MCF 10A (cell line): ENCODE data around the gene ARHGEF7. TPM values are rescaled to one million over a fixed set of nuclear protein-coding genes. Genes with fewer than 3 reads are reported as not detected.
A peak's percentile ranks its signal among the peaks of the same experiment; 100 is the strongest.

Source experiments
- BruUV-seq: library from RNA; stranded (reverse); fragments of 400-500 nt; replicated peaks from 2 replicates; lab custom pipeline; 2021; lab: Mats Ljungman, UMichigan
- CTCF ChIA-PET: fragments of 300-600 bp; sonication (Branson Sonifier 250); formaldehyde crosslinking; extraction: SDS; loops from one replicate; lab custom pipeline; 2021; ENCODE audit warnings: antibody characterized with exemption, inconsistent platforms; lab: Yijun Ruan, JAX
- POLR2A ChIA-PET: fragments of 300-600, 350-650 bp; sonication (Branson Sonifier 250); formaldehyde crosslinking; extraction: SDS; loops from one replicate; lab custom pipeline; 2020; ENCODE audit warnings: antibody characterized with exemption, inconsistent platforms; lab: Yijun Ruan, JAX
- DNase-seq: peaks from one replicate; pipeline ENCODE4 v3.0.0-alpha.2; 2018; ENCODE audit not compliant: unreplicated experiment
- H3K27ac Mint-ChIP-seq: one replicate; pipeline ENCODE4 v1.8.0; 2022; ENCODE audit warnings: mild to moderate bottlenecking, low read depth, mixed read lengths; ENCODE audit not compliant: unreplicated experiment
- H3K27me3 Mint-ChIP-seq: one replicate; pipeline ENCODE4 v1.8.0; 2022; ENCODE audit warnings: mixed read lengths; ENCODE audit not compliant: insufficient read depth, unreplicated experiment
- H3K36me3 Mint-ChIP-seq: one replicate; pipeline ENCODE4 v1.8.0; 2022; ENCODE audit warnings: mild to moderate bottlenecking, moderate library complexity, mixed read lengths; ENCODE audit not compliant: insufficient read depth, unreplicated experiment
- H3K4me1 Mint-ChIP-seq: one replicate; pipeline ENCODE4 v1.8.0; 2022; ENCODE audit warnings: mixed read lengths; ENCODE audit not compliant: insufficient read depth, unreplicated experiment
- H3K4me3 Mint-ChIP-seq: one replicate; pipeline ENCODE4 v1.8.0; 2022; ENCODE audit warnings: mild to moderate bottlenecking, moderate library complexity, mixed read lengths; ENCODE audit not compliant: unreplicated experiment
- H3K9me3 Mint-ChIP-seq: one replicate; pipeline ENCODE4 v1.8.0; 2022; ENCODE audit warnings: mixed read lengths; ENCODE audit not compliant: unreplicated experiment
- intact Hi-C: fragments of 100-400 bp; cut with micrococcal nuclease; formaldehyde crosslinking; loops from 2 replicates; pipeline ENCODE4 v1.14.1; 2022
- total RNA-seq: library from RNA; stranded (reverse); gene quantifications from 2 replicates; pipeline ENCODE4 v1.2.3, GENCODE V29; 2022
- TF ChIP-seq, protein P1 (sequence below): fragments of 200-600 bp; IDR thresholded peaks from one replicate; pipeline ENCODE4 v1.8.0; 2022; ENCODE audit warnings: antibody characterized with exemption, mild to moderate bottlenecking; ENCODE audit not compliant: unreplicated experiment

The ARHGEF7 gene
- total RNA-seq, 1 experiment from 2014 or later = 43.5 TPM

DNA sequence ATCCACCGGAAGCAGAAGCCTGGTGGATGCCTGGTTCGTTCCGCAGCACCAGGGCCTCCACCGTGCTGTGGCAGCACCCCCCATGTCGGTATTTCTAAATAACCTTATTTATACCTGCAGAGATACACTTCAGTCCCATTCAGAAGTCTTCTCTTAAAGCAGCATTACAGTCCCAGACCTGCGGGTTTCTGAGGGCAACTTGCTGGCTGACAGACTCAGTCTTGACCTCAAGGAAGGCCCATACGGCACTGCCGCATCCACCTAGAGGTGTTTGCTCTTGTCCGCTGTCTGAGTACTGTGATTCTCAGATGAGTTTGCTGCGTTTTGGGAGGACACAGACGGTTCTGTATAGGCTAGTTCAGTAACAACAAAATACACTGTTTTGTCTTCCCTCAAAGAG is 188.4 kb downstream of the ARHGEF7 start:
- no peak for DNase-seq
- H3K4me3 Mint-ChIP-seq = no peak overlapping the region
- H3K36me3 Mint-ChIP-seq = peaks cover 70% of the 10 kb centered on the region
- no peaks in the 10 kb centered on the region for H3K4me1 Mint-ChIP-seq
- no peaks in the 10 kb centered on the region for H3K9me3 Mint-ChIP-seq
- CTCF ChIA-PET = no interaction called here
- intact Hi-C loops = no loop called here
- no peak overlapping the region for H3K27ac Mint-ChIP-seq
- POLR2A ChIA-PET = no interaction called here
- TF ChIP-seq, protein P1, sequence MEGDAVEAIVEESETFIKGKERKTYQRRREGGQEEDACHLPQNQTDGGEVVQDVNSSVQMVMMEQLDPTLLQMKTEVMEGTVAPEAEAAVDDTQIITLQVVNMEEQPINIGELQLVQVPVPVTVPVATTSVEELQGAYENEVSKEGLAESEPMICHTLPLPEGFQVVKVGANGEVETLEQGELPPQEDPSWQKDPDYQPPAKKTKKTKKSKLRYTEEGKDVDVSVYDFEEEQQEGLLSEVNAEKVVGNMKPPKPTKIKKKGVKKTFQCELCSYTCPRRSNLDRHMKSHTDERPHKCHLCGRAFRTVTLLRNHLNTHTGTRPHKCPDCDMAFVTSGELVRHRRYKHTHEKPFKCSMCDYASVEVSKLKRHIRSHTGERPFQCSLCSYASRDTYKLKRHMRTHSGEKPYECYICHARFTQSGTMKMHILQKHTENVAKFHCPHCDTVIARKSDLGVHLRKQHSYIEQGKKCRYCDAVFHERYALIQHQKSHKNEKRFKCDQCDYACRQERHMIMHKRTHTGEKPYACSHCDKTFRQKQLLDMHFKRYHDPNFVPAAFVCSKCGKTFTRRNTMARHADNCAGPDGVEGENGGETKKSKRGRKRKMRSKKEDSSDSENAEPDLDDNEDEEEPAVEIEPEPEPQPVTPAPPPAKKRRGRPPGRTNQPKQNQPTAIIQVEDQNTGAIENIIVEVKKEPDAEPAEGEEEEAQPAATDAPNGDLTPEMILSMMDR = no peak
- no peaks in the 10 kb centered on the region for H3K27me3 Mint-ChIP-seq
- BruUV-seq = no TSS peak

DNA sequence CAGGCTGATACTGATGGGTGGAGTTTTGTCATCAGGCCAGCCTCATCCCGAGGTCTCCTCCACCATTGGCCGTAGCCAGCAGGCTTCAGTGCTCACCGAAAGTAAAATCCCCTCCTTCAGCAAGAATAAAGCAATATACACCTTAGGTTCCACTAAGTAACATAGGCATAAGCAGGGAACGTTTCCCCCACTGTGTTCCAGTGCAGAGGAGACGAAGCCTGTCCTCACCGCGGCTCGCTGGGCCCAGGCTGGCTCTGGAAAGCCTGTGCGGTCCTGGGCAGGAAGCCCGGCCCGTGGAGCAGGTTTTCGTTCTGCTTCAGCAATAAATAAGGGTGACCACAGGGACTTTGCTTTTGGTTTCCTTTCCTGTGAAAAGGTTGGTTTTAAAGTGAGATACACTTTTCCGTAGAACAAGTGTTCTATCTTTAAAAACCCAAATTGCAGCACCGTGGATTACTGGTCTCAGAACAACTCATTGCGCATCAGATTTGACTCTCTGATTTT is 189.0 kb downstream of the ARHGEF7 start:
- Mint-ChIP-seq H3K4me1 (no peaks in the 10 kb centered on the region), H3K4me3 (no peak overlapping the region), H3K36me3 (peaks cover 70% of the 10 kb centered on the region), H3K27me3 (no peaks in the 10 kb centered on the region), H3K9me3 (no peaks in the 10 kb centered on the region), H3K27ac (peak overlapping the region; percentile 20)
- BruUV-seq = no TSS peak
- ChIA-PET CTCF (no interaction called here), POLR2A (no interaction called here)
- TF ChIP-seq, protein P1 = no peak
- intact Hi-C loops = no loop called here
- no peak for DNase-seq

DNA sequence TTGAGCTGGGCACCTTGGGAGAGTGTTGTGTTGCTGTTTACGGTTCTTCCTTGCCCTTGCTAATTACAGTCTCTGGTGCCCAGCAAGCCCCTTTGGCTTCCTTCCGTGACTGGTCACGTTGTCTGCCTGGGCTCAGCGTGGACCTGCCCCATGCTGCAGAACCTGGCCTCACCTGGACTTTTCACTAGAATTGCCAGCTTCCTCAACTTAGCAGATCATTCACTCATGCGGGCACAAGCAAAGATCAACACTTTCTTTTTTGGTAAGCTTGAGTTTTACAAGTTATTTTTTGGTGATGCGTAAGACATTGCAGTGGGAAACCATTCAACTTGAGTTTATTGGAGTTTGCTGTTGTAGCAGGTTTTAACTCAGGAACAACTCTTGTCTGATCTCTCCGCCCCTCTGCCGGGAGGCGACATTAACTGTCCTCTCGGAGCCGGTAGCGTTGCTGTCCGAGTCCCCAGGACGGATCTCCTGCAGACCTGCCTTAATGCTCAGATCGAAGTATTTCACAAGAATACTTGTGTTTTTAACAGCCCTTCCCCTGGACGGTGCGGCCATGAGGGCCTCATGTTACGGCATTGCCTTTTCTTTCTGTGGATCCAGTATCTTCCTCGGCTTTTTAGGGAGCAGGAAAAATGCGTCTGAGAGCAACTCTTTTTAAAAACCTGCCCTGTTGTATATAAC is 189.6 kb downstream of the ARHGEF7 start:
- Mint-ChIP-seq H3K4me1 (no peaks in the 10 kb centered on the region), H3K27ac (peak overlapping the region; percentile 20)
- BruUV-seq = no TSS peak

GRCh38 chr13:111312944-111313590 is 198.0 kb downstream of the ARHGEF7 start:
- H3K27me3 Mint-ChIP-seq = no peaks in the 10 kb centered on the region
- H3K27ac Mint-ChIP-seq = no peak overlapping the region
- no peak overlapping the region for H3K4me3 Mint-ChIP-seq
- H3K9me3 Mint-ChIP-seq = peaks cover 20% of the 10 kb centered on the region
- POLR2A ChIA-PET = no interaction called here
- TF ChIP-seq, protein P1 = no peak
- BruUV-seq = no TSS peak
- DNase-seq = no peak
- CTCF ChIA-PET = no interaction called here
- intact Hi-C loops = no loop called here
- peaks cover 12% of the 10 kb centered on the region for H3K36me3 Mint-ChIP-seq
- no peaks in the 10 kb centered on the region for H3K4me1 Mint-ChIP-seq

More for the DNA sequence above, 189.6 kb downstream of the ARHGEF7 start:
- intact Hi-C loops = no loop called here
- CTCF ChIA-PET = no interaction called here
- H3K9me3 Mint-ChIP-seq = peaks cover 1% of the 10 kb centered on the region
- POLR2A ChIA-PET = no interaction called here
- H3K4me3 Mint-ChIP-seq = no peak overlapping the region
- no peak for DNase-seq
- peaks cover 65% of the 10 kb centered on the region for H3K36me3 Mint-ChIP-seq
- TF ChIP-seq, protein P1 = no peak
- H3K27me3 Mint-ChIP-seq = no peaks in the 10 kb centered on the region
